ENCODE measurements around the gene BLOC1S6. TPM values are rescaled to one million over a fixed set of nuclear protein-coding genes. Genes with fewer than 3 reads are reported as not detected.

BLOC1S6 gene
- total and polyA plus RNA-seq, 4 donors: 13.3 to 37.0 (median 21.5) TPM

DNA sequence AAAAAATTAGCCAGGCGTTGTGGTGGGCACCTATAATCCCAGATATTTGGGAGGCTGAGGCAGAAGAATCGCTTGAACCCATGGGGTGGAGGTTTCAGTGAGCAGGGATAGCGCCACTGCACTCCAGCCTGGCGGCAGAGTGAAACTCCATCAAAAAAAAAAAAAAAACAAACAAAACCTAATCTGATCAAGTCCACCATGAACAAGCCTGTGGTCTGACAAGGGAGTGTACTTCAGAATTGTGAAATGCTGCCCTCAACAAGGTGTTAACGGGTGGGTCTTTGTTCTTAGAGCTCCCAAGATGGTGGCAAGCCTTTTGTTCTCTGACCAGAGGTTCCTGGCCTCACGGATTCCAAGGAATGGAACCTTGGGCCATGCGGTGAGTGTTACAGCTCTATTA is 40.4 kb upstream of the BLOC1S6 start:
- DNase-seq (ENCODE audit: low spot score): no peak
- Histone ChIP-seq H3K9me3 (ENCODE audit: control insufficient read depth in 4 of 4, low read length in 3 of 4) (no peaks in the 10 kb centered on the region), H3K27ac (ENCODE audit: low read depth in 1 of 2, low read length in 2 of 2) (no peak overlapping the region), H3K9ac (ENCODE audit: low read depth in 1 of 2, low read length in 2 of 2) (no peak overlapping the region), H3K4me1 (ENCODE audit: control insufficient read depth in 4 of 4, insufficient read depth in 4 of 4, low read length in 3 of 4) (no peaks in the 10 kb centered on the region), H3K36me3 (ENCODE audit: control insufficient read depth in 4 of 4, insufficient read depth in 3 of 4, low read depth in 1 of 4, low read length in 3 of 4) (no peaks in the 10 kb centered on the region), H3K27me3 (ENCODE audit: control insufficient read depth in 4 of 4, insufficient read depth in 4 of 4, low read length in 3 of 4) (no peaks in the 10 kb centered on the region), H3K4me3 (ENCODE audit: low read depth in 1 of 3, low read length in 3 of 3) (no peak overlapping the region)
- TF ChIP-seq, protein P1, sequence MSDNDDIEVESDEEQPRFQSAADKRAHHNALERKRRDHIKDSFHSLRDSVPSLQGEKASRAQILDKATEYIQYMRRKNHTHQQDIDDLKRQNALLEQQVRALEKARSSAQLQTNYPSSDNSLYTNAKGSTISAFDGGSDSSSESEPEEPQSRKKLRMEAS (IDR thresholded peaks at IDR 0.05): no peak
- no peak for TF ChIP-seq HNF4A (conservative IDR thresholded peaks at IDR 0.05)
- no peak for TF ChIP-seq JUND (IDR thresholded peaks at IDR 0.05)
- TF ChIP-seq, protein P2, sequence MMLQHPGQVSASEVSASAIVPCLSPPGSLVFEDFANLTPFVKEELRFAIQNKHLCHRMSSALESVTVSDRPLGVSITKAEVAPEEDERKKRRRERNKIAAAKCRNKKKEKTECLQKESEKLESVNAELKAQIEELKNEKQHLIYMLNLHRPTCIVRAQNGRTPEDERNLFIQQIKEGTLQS (IDR thresholded peaks at IDR 0.05): no peak
- no peak for TF ChIP-seq TAF1 (conservative IDR thresholded peaks at IDR 0.05)
- no peak for TF ChIP-seq EGR1 (IDR thresholded peaks at IDR 0.05; ENCODE audit: low read depth in 2 of 2)
- TF ChIP-seq, protein P3, sequence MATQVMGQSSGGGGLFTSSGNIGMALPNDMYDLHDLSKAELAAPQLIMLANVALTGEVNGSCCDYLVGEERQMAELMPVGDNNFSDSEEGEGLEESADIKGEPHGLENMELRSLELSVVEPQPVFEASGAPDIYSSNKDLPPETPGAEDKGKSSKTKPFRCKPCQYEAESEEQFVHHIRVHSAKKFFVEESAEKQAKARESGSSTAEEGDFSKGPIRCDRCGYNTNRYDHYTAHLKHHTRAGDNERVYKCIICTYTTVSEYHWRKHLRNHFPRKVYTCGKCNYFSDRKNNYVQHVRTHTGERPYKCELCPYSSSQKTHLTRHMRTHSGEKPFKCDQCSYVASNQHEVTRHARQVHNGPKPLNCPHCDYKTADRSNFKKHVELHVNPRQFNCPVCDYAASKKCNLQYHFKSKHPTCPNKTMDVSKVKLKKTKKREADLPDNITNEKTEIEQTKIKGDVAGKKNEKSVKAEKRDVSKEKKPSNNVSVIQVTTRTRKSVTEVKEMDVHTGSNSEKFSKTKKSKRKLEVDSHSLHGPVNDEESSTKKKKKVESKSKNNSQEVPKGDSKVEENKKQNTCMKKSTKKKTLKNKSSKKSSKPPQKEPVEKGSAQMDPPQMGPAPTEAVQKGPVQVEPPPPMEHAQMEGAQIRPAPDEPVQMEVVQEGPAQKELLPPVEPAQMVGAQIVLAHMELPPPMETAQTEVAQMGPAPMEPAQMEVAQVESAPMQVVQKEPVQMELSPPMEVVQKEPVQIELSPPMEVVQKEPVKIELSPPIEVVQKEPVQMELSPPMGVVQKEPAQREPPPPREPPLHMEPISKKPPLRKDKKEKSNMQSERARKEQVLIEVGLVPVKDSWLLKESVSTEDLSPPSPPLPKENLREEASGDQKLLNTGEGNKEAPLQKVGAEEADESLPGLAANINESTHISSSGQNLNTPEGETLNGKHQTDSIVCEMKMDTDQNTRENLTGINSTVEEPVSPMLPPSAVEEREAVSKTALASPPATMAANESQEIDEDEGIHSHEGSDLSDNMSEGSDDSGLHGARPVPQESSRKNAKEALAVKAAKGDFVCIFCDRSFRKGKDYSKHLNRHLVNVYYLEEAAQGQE (IDR thresholded peaks at IDR 0.05): no peak
- TF ChIP-seq, protein P4, sequence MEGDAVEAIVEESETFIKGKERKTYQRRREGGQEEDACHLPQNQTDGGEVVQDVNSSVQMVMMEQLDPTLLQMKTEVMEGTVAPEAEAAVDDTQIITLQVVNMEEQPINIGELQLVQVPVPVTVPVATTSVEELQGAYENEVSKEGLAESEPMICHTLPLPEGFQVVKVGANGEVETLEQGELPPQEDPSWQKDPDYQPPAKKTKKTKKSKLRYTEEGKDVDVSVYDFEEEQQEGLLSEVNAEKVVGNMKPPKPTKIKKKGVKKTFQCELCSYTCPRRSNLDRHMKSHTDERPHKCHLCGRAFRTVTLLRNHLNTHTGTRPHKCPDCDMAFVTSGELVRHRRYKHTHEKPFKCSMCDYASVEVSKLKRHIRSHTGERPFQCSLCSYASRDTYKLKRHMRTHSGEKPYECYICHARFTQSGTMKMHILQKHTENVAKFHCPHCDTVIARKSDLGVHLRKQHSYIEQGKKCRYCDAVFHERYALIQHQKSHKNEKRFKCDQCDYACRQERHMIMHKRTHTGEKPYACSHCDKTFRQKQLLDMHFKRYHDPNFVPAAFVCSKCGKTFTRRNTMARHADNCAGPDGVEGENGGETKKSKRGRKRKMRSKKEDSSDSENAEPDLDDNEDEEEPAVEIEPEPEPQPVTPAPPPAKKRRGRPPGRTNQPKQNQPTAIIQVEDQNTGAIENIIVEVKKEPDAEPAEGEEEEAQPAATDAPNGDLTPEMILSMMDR (IDR thresholded peaks at IDR 0.05; ENCODE audit: low read depth, low read length, missing input control): no peak
- 86% methylated on average over 7 of the region's 7 CpGs for WGBS

DNA sequence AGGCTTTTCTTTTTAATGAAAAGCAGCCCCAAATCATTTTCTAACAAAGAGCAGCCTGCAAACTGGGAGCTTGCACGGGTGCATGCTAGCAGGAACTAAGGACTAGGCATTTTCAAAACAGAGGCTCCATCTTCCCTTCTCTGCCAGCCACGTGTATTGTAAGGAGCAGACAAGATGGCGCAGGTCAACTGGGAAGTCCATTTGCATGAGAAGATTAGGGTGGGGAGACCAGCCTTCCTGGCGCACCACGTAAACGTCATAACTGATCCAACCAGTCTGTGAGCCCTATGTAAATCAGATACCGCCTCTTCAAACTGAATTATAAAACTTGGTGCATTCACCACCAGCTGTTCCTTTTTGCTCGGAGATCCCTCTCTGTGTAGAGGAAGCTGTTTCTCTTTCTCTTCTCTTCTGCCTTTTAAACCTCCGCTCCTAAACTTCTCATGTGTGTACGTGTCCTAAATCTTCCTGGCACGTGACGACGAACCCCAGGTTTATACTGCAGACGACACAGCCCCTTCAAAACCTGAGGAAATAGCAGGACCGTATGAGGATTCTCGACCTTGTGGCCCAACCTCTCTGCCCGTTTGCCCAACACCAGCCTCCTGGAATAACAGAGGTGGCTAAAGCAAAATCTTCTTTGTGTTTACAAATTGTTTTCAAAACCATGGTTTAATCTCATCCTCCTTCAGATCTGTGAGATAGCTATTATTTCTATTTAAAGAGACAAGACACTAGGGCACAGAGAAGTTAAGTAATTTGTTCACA is 38.2 kb upstream of the BLOC1S6 start:
- TF ChIP-seq FOXA1 (IDR thresholded peaks at IDR 0.05) (no peak), GABPA (IDR thresholded peaks at IDR 0.05 in 1 of 2, conservative IDR thresholded peaks at IDR 0.05 in 1 of 2) (no peak), HNF4A (conservative IDR thresholded peaks at IDR 0.05) (no peak), HNF4G (IDR thresholded peaks at IDR 0.05) (no peak)
- TF ChIP-seq, protein P5, sequence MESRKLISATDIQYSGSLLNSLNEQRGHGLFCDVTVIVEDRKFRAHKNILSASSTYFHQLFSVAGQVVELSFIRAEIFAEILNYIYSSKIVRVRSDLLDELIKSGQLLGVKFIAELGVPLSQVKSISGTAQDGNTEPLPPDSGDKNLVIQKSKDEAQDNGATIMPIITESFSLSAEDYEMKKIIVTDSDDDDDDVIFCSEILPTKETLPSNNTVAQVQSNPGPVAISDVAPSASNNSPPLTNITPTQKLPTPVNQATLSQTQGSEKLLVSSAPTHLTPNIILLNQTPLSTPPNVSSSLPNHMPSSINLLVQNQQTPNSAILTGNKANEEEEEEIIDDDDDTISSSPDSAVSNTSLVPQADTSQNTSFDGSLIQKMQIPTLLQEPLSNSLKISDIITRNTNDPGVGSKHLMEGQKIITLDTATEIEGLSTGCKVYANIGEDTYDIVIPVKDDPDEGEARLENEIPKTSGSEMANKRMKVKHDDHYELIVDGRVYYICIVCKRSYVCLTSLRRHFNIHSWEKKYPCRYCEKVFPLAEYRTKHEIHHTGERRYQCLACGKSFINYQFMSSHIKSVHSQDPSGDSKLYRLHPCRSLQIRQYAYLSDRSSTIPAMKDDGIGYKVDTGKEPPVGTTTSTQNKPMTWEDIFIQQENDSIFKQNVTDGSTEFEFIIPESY (IDR thresholded peaks at IDR 0.05): no peak
- no peak for DNase-seq (ENCODE audit: low spot score)
- Histone ChIP-seq H3K4me1 (ENCODE audit: control insufficient read depth in 4 of 4, insufficient read depth in 4 of 4, low read length in 3 of 4) (no peaks in the 10 kb centered on the region), H3K27ac (ENCODE audit: low read depth in 1 of 2, low read length in 2 of 2) (no peak overlapping the region), H3K9ac (ENCODE audit: low read depth in 1 of 2, low read length in 2 of 2) (no peak overlapping the region), H3K4me3 (ENCODE audit: low read depth in 1 of 3, low read length in 3 of 3) (no peak overlapping the region), H3K36me3 (ENCODE audit: control insufficient read depth in 4 of 4, insufficient read depth in 3 of 4, low read depth in 1 of 4, low read length in 3 of 4) (no peaks in the 10 kb centered on the region), H3K27me3 (ENCODE audit: control insufficient read depth in 4 of 4, insufficient read depth in 4 of 4, low read length in 3 of 4) (no peaks in the 10 kb centered on the region), H3K9me3 (ENCODE audit: control insufficient read depth in 4 of 4, low read length in 3 of 4) (no peaks in the 10 kb centered on the region)
- WGBS: 85% methylated on average over 17 of the region's 17 CpGs
